OCI-LY1 (cell line): ENCODE results near the gene DEPDC5.

Experiments
- CTCF ChIP-seq: fragments of 200-600 bp; sonication (generic), shearing (Covaris generic); IDR thresholded peaks from 2 replicates; pipeline ENCODE4 v1.5.1; 2017; ENCODE audit warnings: mild to moderate bottlenecking, antibody characterized with exemption, low read length, moderate library complexity, mixed read lengths
- EZH2 ChIP-seq: fragments of 200-600 bp; sonication (generic), shearing (Covaris generic); IDR thresholded peaks from 2 replicates; pipeline ENCODE4 v1.8.0; 2017; ENCODE audit warnings: borderline replicate concordance, mixed run types, mild to moderate bottlenecking, antibody characterized with exemption, low read length, moderate library complexity, mixed read lengths

- TF ChIP-seq CTCF (no peak), EZH2 (no peak)
Measured at GRCh38 chr22:31806751-31807150, 52.9 kb downstream of the DEPDC5 start.
